PC-3 (cell line): Measurements from ENCODE around the gene NEGR1. TPM values are rescaled to one million over a fixed set of nuclear protein-coding genes. Genes with fewer than 3 reads are reported as not detected.

ENCODE experiments used
- ATAC-seq: fragments of 200-7000 bp; cut with Tn5 transposase; 2 replicates; pipeline ENCODE4 v1.9.1; 2020; ENCODE audit warnings: mild to moderate bottlenecking, moderate library complexity
- BruUV-seq: library from RNA; stranded (reverse); fragments of 400-500 nt; replicated peaks from 2 replicates; lab custom pipeline; 2021; lab: Mats Ljungman, UMichigan
- CTCF ChIA-PET: fragments of 300-600 bp; sonication (Branson Sonifier 250); formaldehyde crosslinking; loops from one replicate; lab custom pipeline; 2022; ENCODE audit warnings: antibody characterized with exemption; lab: Charles Lee
- POLR2A ChIA-PET: fragments of 300-600 bp; sonication (Branson Sonifier 250); formaldehyde crosslinking; loops from one replicate; lab custom pipeline; 2022; ENCODE audit warnings: antibody characterized with exemption; ENCODE audit not compliant: unreplicated experiment; lab: Charles Lee
- DNase-seq: peaks from one replicate; pipeline ENCODE4 v3.0.0-alpha.2; 2015
- H2AFZ ChIP-seq: fragments of 300-600 bp; sonication (generic); 2 replicates; pipeline ENCODE4 v1.6.0; 2016; ENCODE audit warnings: antibody characterized with exemption, low read length
- H3F3A ChIP-seq: fragments of 300-600 bp; sonication (generic); one replicate; pipeline ENCODE4 v1.6.0; 2017; ENCODE audit warnings: antibody characterized with exemption, low read length, control low read depth, mild to moderate bottlenecking; ENCODE audit not compliant: unreplicated experiment
- H3K27ac ChIP-seq: fragments of 300-600 bp; sonication (generic); 2 replicates; pipeline ENCODE4 v1.5.1; 2016; ENCODE audit warnings: mild to moderate bottlenecking, low read length
- H3K27me3 ChIP-seq: fragments of 300-600 bp; sonication (generic); 2 replicates; pipeline ENCODE4 v1.6.1; 2016; ENCODE audit warnings: low read length, mixed read lengths
- H3K36me3 ChIP-seq: fragments of 300-600 bp; sonication (generic); 2 replicates; pipeline ENCODE4 v1.6.1; 2016; ENCODE audit warnings: low read depth, mixed run types, low read length, mixed read lengths
- H3K4me1 ChIP-seq: fragments of 300-600 bp; sonication (generic); 2 replicates; pipeline ENCODE4 v1.5.1; 2016; ENCODE audit warnings: low read length; ENCODE audit not compliant: insufficient read depth
- H3K4me2 ChIP-seq: fragments of 300-600 bp; sonication (generic); 2 replicates; pipeline ENCODE4 v1.6.0; 2016; ENCODE audit warnings: low read length
- H3K4me3 ChIP-seq: fragments of 300-600 bp; sonication (generic); 2 replicates; pipeline ENCODE4 v1.5.1; 2016; ENCODE audit warnings: mild to moderate bottlenecking, low read length, mixed read lengths
- H3K79me2 ChIP-seq: fragments of 300-600 bp; sonication (generic); 2 replicates; pipeline ENCODE4 v1.6.1; 2017; ENCODE audit warnings: low read length, mixed read lengths
- H3K9ac ChIP-seq: fragments of 300-600 bp; sonication (generic); 2 replicates; pipeline ENCODE4 v1.6.0; 2016; ENCODE audit warnings: mild to moderate bottlenecking, low read length
- H3K9me2 ChIP-seq: fragments of 300-600 bp; sonication (generic); replicated peaks from 2 replicates; pipeline ENCODE4 v1.6.1; 2016; ENCODE audit warnings: mixed run types, low read length, mixed read lengths
- H3K9me3 ChIP-seq: fragments of 300-600 bp; sonication (generic); 2 replicates; pipeline ENCODE4 v1.6.1; 2016; ENCODE audit warnings: low read length, mixed read lengths
- H4K20me1 ChIP-seq: fragments of 300-600 bp; sonication (generic); 2 replicates; pipeline ENCODE4 v1.6.1; 2016; ENCODE audit warnings: low read length, mixed read lengths
- CTCF ChIP-seq: fragments of 300-600 bp; sonication (generic); conservative IDR thresholded peaks from 2 replicates; pipeline ENCODE4 v1.5.1; 2017; ENCODE audit warnings: antibody characterized with exemption, low read depth, mild to moderate bottlenecking, low read length
- EZH2 ChIP-seq: fragments of 300-600 bp; sonication (generic); IDR thresholded peaks from one replicate; pipeline ENCODE4 v1.6.1; 2017; ENCODE audit warnings: antibody characterized with exemption, mild to moderate bottlenecking, low read length; ENCODE audit not compliant: unreplicated experiment
- EZH2phosphoT487 ChIP-seq: fragments of 300-600 bp; sonication (generic); IDR thresholded peaks from 2 replicates; pipeline ENCODE4 v1.6.1; 2018; ENCODE audit warnings: mild to moderate bottlenecking, antibody characterized with exemption, low read length, borderline replicate concordance
- intact Hi-C: fragments of 100-400 bp; cut with micrococcal nuclease; formaldehyde crosslinking; loops from 2 replicates; pipeline ENCODE4 v1.9.0; 2023
- total RNA-seq: library from RNA; depleted of rRNA; stranded (reverse); fragments of >200 nt; gene quantifications from 2 replicates; pipeline ENCODE4 v1.2.3, GENCODE V29; 2014

NEGR1 gene
- total RNA-seq, 1 experiment from 2014 or later: 3.4 TPM

DNA sequence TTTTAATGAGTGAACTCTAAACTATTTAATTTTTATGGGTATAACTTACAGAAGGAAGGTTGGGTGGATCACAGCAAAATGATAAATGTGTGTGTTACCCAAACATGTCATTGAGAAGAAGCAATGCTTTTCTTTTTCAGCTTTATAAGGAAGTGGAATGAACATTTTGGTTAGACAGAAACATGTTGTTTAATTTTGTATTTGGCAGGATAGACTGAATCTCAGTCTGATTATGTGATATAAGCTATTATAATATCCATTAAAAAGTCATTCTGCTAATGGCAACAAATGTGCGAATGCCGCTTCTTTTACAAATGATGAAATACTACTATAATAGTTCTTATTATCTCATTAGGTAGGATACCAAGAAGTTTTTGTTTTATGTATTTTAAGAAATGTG, 919.6 kb downstream of the NEGR1 start:
- no peak overlapping the region for H3K9ac ChIP-seq
- no peaks in the 10 kb centered on the region for H3K9me3 ChIP-seq
- no peaks in the 10 kb centered on the region for H3K36me3 ChIP-seq
- H3K79me2 ChIP-seq: no peaks in the 10 kb centered on the region
- no peaks in the 10 kb centered on the region for H4K20me1 ChIP-seq
- H3K9me2 ChIP-seq: no peaks in the 10 kb centered on the region
- no TSS peak for BruUV-seq
- no peak for DNase-seq
- no peaks in the 10 kb centered on the region for H3K27me3 ChIP-seq
- TF ChIP-seq EZH2 (no peak), CTCF (no peak), EZH2phosphoT487 (no peak)
- POLR2A ChIA-PET: no interaction called here
- intact Hi-C loops: no loop called here
- no peak for ATAC-seq
- H3F3A ChIP-seq: no peaks in the 10 kb centered on the region
- CTCF ChIA-PET: no interaction called here
- H3K27ac ChIP-seq: no peak overlapping the region
- no peak overlapping the region for H3K4me3 ChIP-seq
- H2AFZ ChIP-seq: no peak overlapping the region
- H3K4me2 ChIP-seq: no peak overlapping the region
- H3K4me1 ChIP-seq: peaks cover 3% of the 10 kb centered on the region; the same call in 1 of the 2 replicates

- Histone ChIP-seq H3K9me3 (no peaks in the 10 kb centered on the region), H3K9me2 (no peaks in the 10 kb centered on the region), H3K4me1 (peaks cover 3% of the 10 kb centered on the region; the same call in 1 of the 2 replicates), H3K79me2 (no peaks in the 10 kb centered on the region), H3K36me3 (no peaks in the 10 kb centered on the region), H4K20me1 (no peaks in the 10 kb centered on the region), H3K27me3 (no peaks in the 10 kb centered on the region), H3K4me2 (no peak overlapping the region), H3K4me3 (no peak overlapping the region), H3K9ac (no peak overlapping the region), H2AFZ (no peak overlapping the region), H3K27ac (no peak overlapping the region), H3F3A (no peaks in the 10 kb centered on the region)
- TF ChIP-seq EZH2 (no peak), CTCF (no peak), EZH2phosphoT487 (no peak)
- intact Hi-C loops: no loop called here
- ChIA-PET CTCF (no interaction called here), POLR2A (no interaction called here)
- ATAC-seq (no peak), DNase-seq (no peak)
- BruUV-seq: no TSS peak
These were observed 920.3 kb downstream of the NEGR1 start for GRCh38 chr1:71362076-71362475.

GRCh38 chr1:71357708-71358107, 924.6 kb downstream of the NEGR1 start:
- no peaks in the 10 kb centered on the region for H3K9me3 ChIP-seq
- ChIA-PET CTCF (no interaction called here), POLR2A (no interaction called here)
- no peaks in the 10 kb centered on the region for H3K79me2 ChIP-seq
- TF ChIP-seq EZH2 (no peak), EZH2phosphoT487 (no peak)
- H3K27me3 ChIP-seq: no peaks in the 10 kb centered on the region
- H3K4me2 ChIP-seq: no peak overlapping the region
- H3K9ac ChIP-seq: no peak overlapping the region
- BruUV-seq: no TSS peak
- no peak overlapping the region for H2AFZ ChIP-seq
- H3F3A ChIP-seq: no peaks in the 10 kb centered on the region
- no peaks in the 10 kb centered on the region for H3K4me1 ChIP-seq
- no peaks in the 10 kb centered on the region for H4K20me1 ChIP-seq
- no peak overlapping the region for H3K4me3 ChIP-seq
- no peaks in the 10 kb centered on the region for H3K36me3 ChIP-seq
- DNase-seq (no peak), ATAC-seq (no peak)
- H3K9me2 ChIP-seq: no peaks in the 10 kb centered on the region
- H3K27ac ChIP-seq: no peak overlapping the region
- intact Hi-C loops: no loop called here
